Activated B cell treated with CpG ODN at 0.5 μM for 24 hours (primary cell): ENCODE measurements around the gene FAF2. TPM values are rescaled to one million over a fixed set of nuclear protein-coding genes. Genes with fewer than 3 reads are reported as not detected.

Source experiments
- ATAC-seq: fragments of 200-7000 bp; cut with Tn5 transposase; one replicate; pipeline ENCODE4 v1.10.0; 2021; ENCODE audit warnings: low read depth, mild to moderate bottlenecking, moderate library complexity
- CTCF ChIA-PET: fragments of 350-600 bp; sonication (Branson Sonifier 250); formaldehyde crosslinking; loops from one replicate; lab custom pipeline; 2021; ENCODE audit warnings: antibody characterized with exemption; lab: Charles Lee
- POLR2A ChIA-PET: fragments of 350-600 bp; sonication (Branson Sonifier 250); formaldehyde crosslinking; loops from one replicate; lab custom pipeline; 2021; ENCODE audit warnings: antibody characterized with exemption; lab: Charles Lee
- DNase-seq: peaks from one replicate; pipeline ENCODE4 v3.0.0; 2022
- H3K27ac Mint-ChIP-seq: one replicate; pipeline ENCODE4 v1.8.0; 2020; ENCODE audit warnings: mixed read lengths
- H3K27me3 Mint-ChIP-seq: one replicate; pipeline ENCODE4 v1.8.0; 2021; ENCODE audit warnings: mixed read lengths
- H3K36me3 Mint-ChIP-seq: one replicate; pipeline ENCODE4 v1.8.0; 2021; ENCODE audit warnings: low read depth, mixed read lengths
- H3K4me1 Mint-ChIP-seq: one replicate; pipeline ENCODE4 v1.8.0; 2021; ENCODE audit warnings: mixed read lengths
- H3K4me3 Mint-ChIP-seq: one replicate; pipeline ENCODE4 v1.8.0; 2020; ENCODE audit warnings: mild to moderate bottlenecking, mixed read lengths
- H3K9me3 Mint-ChIP-seq: one replicate; pipeline ENCODE4 v1.8.0; 2020; ENCODE audit warnings: mixed read lengths
- intact Hi-C: fragments of 100-400 bp; cut with micrococcal nuclease; formaldehyde crosslinking; loops from one replicate; pipeline ENCODE4 v1.15.1; 2024
- total RNA-seq: library from RNA; stranded (reverse); gene quantifications from 2 replicates; pipeline ENCODE4 v1.2.3, GENCODE V29; 2022
- TF ChIP-seq, protein P1 (sequence below): fragments of 200-600 bp; IDR thresholded peaks from one replicate; pipeline ENCODE4 v1.8.0; 2022; ENCODE audit warnings: antibody characterized with exemption, mild to moderate bottlenecking

FAF2 gene
- total RNA-seq, 1 donor from 2014 or later, result 39.0 TPM

DNA sequence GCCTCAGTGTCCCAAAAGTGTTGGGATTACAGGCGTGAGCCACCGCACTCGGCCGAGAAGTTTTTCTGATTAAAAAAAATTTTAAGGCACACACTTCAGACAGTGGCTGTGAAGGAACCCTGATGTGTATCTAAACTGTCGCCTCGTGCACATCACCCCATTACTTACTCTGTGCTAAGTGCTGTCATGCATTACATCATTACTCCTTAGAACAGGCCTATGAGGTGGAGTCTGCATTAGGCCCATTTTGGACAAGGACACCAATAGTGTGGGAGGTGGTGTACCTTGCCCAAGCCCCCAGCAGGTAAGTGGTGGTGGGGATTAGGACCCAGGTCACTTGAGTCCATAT lies 97.2 kb downstream of the FAF2 start:
- ATAC-seq, result no peak
- peaks cover 2% of the 10 kb centered on the region for H3K36me3 Mint-ChIP-seq
- intact Hi-C loops, result no loop called here
- H3K27ac Mint-ChIP-seq, result no peak overlapping the region
- TF ChIP-seq, protein P1, sequence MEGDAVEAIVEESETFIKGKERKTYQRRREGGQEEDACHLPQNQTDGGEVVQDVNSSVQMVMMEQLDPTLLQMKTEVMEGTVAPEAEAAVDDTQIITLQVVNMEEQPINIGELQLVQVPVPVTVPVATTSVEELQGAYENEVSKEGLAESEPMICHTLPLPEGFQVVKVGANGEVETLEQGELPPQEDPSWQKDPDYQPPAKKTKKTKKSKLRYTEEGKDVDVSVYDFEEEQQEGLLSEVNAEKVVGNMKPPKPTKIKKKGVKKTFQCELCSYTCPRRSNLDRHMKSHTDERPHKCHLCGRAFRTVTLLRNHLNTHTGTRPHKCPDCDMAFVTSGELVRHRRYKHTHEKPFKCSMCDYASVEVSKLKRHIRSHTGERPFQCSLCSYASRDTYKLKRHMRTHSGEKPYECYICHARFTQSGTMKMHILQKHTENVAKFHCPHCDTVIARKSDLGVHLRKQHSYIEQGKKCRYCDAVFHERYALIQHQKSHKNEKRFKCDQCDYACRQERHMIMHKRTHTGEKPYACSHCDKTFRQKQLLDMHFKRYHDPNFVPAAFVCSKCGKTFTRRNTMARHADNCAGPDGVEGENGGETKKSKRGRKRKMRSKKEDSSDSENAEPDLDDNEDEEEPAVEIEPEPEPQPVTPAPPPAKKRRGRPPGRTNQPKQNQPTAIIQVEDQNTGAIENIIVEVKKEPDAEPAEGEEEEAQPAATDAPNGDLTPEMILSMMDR, result no peak
- H3K27me3 Mint-ChIP-seq, result no peaks in the 10 kb centered on the region
- no peak for DNase-seq
- ChIA-PET POLR2A (no interaction called here), CTCF (no interaction called here)
- no peaks in the 10 kb centered on the region for H3K9me3 Mint-ChIP-seq
- H3K4me1 Mint-ChIP-seq, result peaks cover 40% of the 10 kb centered on the region
- H3K4me3 Mint-ChIP-seq, result no peak overlapping the region

DNA sequence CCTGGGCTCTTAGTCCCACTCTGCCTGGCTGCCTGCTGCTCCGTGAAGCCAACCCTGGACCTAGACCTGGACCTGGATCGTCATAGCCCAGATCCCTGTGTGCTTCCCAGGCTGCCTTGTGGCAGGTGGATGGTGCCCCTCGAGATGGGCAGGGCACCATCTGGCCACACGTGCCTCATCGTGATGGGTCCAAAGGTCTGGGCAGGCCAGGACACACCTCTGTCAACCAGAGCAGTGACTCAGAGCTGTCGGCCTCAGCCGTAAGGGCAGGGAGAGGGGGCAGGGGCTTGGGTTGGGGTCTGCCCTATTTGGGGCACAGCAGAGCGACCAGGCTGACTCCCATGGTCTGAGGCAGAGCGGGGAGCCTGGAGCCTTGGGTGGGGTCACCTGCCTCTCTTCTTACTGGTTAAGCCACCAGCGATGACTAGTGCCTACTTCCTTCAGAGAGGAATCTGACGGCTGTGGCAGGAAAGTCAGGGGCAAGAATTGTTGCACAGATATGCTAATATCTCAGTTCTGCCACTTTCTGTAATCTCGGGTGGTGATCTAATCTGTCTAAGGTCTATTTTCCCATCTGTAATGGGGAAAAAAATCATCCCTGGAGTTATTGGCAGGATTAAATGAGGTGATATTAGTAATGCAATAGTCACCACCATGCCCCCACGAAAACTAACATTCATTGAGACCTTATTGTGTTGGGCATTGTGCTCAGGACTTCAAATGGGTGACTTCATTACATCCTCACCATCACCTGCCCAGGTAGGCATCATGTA lies 97.7 kb downstream of the FAF2 start:
- no peak overlapping the region for H3K27ac Mint-ChIP-seq
- H3K4me3 Mint-ChIP-seq, result no peak overlapping the region
- DNase-seq, result no peak
- peaks cover 40% of the 10 kb centered on the region for H3K4me1 Mint-ChIP-seq
- TF ChIP-seq, protein P1, result no peak
- peaks cover 2% of the 10 kb centered on the region for H3K36me3 Mint-ChIP-seq
- ATAC-seq, result no peak
- ChIA-PET CTCF (no interaction called here), POLR2A (interaction anchor here (0.5 to 1.5 kb wide), 3 partner anchors 9 to 129 kb away, joined by 3 to 8 read pairs (median 4); partner anchors contain the start of genes CLTB and RNF44)
- no peaks in the 10 kb centered on the region for H3K27me3 Mint-ChIP-seq
- intact Hi-C loops, result no loop called here
- H3K9me3 Mint-ChIP-seq, result no peaks in the 10 kb centered on the region

DNA sequence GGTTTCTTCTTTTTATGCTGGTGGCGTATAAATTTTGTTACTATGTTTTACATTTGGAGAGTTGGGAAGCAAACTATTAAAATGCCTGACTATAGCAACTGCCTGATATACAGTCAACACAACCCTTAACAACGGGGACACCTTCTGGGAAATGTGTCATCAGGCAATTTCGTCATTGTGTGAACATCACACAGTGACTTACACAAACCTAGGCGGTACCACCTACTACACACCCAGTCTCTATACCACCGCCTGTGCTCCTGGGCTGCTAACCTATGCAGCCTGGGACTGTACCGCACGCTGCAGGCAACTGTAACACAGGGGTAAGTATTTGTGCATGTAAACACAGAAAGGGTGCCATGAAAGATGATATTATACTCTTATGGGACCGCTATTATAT lies 99.6 kb downstream of the FAF2 start:
- CTCF ChIA-PET, result no interaction called here

DNA sequence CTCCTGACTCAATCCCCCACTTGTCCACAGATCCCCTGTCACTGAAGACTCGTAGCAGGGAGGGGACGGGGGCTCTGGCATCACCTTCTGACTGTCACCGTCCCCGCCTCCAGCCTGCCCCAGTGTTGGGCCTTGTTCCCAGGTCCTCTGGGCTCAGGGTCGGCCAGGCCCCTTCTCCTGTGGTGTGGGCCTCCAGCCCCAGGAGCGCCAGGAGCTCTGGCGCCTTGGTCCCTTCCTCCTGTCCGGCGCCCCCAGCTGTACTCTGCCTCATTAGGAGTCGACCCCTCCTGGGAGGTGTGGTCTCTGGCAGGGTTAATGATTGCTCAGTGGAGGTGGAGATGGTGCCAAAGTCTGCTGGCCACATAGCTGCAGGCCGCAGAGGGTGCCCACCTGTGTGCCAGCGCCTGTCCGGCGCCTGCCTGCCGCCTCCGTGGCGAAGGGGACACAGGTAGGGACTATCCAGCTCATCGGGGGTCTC lies 100.8 kb downstream of the FAF2 start, which contains the start of gene CDHR2:
TSS of gene CDHR2 (plus strand) at position 376 of the 478 bp plus-strand sequence. CDS start 16,011 bp downstream, outside the sequence.
- intact Hi-C loops, result no loop called here
- Mint-ChIP-seq H3K27me3 (peaks cover 6% of the 10 kb centered on the region), H3K36me3 (no peaks in the 10 kb centered on the region), H3K4me1 (peaks cover 20% of the 10 kb centered on the region), H3K9me3 (no peaks in the 10 kb centered on the region), H3K27ac (no peak within 1 kb of the TSS), H3K4me3 (no peak within 1 kb of the TSS)
- TF ChIP-seq, protein P1, result no peak
- CTCF ChIA-PET, result interaction anchor here (1.3 kb wide), 1 partner anchor 112 kb away, joined by 3 read pairs; no protein-coding TSS in a partner anchor
- POLR2A ChIA-PET, result interaction anchor here (0.8 kb wide), 1 partner anchor 12 kb away, joined by 3 read pairs; the partner anchor contains the start of gene RNF44
- ATAC-seq (no peak), DNase-seq (no peak)

More for the DNA sequence above, 99.6 kb downstream of the FAF2 start:
- Mint-ChIP-seq H3K36me3 (peaks cover 2% of the 10 kb centered on the region), H3K27ac (no peak overlapping the region), H3K4me3 (no peak overlapping the region), H3K9me3 (no peaks in the 10 kb centered on the region), H3K27me3 (no peaks in the 10 kb centered on the region), H3K4me1 (peaks cover 24% of the 10 kb centered on the region)
- no peak for DNase-seq
- ATAC-seq, result no peak
- POLR2A ChIA-PET, result interaction anchor here (1.5 kb wide), 1 partner anchor 10 kb away, joined by 4 read pairs; the partner anchor contains the start of gene RNF44
- intact Hi-C loops, result no loop called here
- TF ChIP-seq, protein P1, result no peak

DNA sequence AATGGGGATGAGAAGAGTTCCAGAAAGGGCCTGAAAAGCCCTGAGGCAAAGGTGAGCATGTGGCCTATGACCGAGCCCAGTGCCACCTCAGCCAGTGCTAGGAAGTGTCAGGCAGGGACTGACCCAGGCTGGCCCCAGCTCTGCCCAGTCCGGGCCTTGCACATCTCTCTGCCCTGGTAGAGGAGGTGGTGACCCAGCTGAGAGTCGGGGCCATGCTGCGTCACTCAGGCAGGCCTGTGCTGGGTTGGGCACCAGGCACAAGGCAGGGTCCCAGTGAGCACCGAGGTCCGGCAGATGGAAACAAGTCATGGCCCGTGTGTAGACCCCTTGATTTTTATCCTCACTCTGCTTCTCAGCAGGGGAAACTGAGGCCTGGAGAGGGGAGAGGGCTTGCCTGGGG lies 101.7 kb downstream of the FAF2 start:
- intact Hi-C loops, result no loop called here
- Mint-ChIP-seq H3K27me3 (peaks cover 6% of the 10 kb centered on the region), H3K36me3 (no peaks in the 10 kb centered on the region), H3K4me3 (no peak overlapping the region), H3K9me3 (no peaks in the 10 kb centered on the region), H3K27ac (no peak overlapping the region), H3K4me1 (peaks cover 13% of the 10 kb centered on the region)
- ATAC-seq (no peak), DNase-seq (no peak)
- POLR2A ChIA-PET, result interaction anchor here (0.9 kb wide), 1 partner anchor 12 kb away, joined by 7 read pairs; the partner anchor contains the start of gene RNF44
- TF ChIP-seq, protein P1, result no peak
- CTCF ChIA-PET, result no interaction called here
